Loucy (cell line): ENCODE data around the gene TSPAN13.

Experiments used
- H2AFZ ChIP-seq: fragments of 200-600 bp; sonication (generic); 2 replicates; pipeline ENCODE4 v1.6.0; 2016; ENCODE audit warnings: antibody characterized with exemption, mild to moderate bottlenecking, low read length, moderate library complexity
- H3F3A ChIP-seq: fragments of 200-600 bp; 2 replicates; pipeline ENCODE4 v1.6.0; 2016; ENCODE audit warnings: antibody characterized with exemption, low read depth, mild to moderate bottlenecking
- H3K27me3 ChIP-seq: fragments of 200-600 bp; sonication (generic); 2 replicates; pipeline ENCODE4 v1.6.1; 2014; ENCODE audit warnings: low read length, mild to moderate bottlenecking; ENCODE audit not compliant: insufficient read depth, poor library complexity, severe bottlenecking
- H3K36me3 ChIP-seq: fragments of 200-600 bp; sonication (generic); 2 replicates; pipeline ENCODE4 v1.6.1; 2016; ENCODE audit warnings: low read length; ENCODE audit not compliant: insufficient read depth
- H3K4me1 ChIP-seq: fragments of 200-600 bp; sonication (generic); 2 replicates; pipeline ENCODE4 v1.5.1; 2014; ENCODE audit warnings: low read length, mild to moderate bottlenecking; ENCODE audit not compliant: insufficient read depth, poor library complexity, severe bottlenecking
- H3K4me2 ChIP-seq: fragments of 200-600 bp; sonication (generic); 2 replicates; pipeline ENCODE4 v1.6.0; 2014; ENCODE audit warnings: antibody characterized with exemption, low read length, low read depth, mild to moderate bottlenecking; ENCODE audit not compliant: poor library complexity, severe bottlenecking
- H3K4me3 ChIP-seq: fragments of 200-600 bp; sonication (generic); 2 replicates; pipeline ENCODE4 v1.5.1; 2014; ENCODE audit warnings: low read length, mild to moderate bottlenecking, mixed read lengths; ENCODE audit not compliant: poor library complexity, severe bottlenecking
- H3K79me2 ChIP-seq: fragments of 200-600 bp; sonication (generic); 2 replicates; pipeline ENCODE4 v1.6.1; 2014; ENCODE audit warnings: low read length; ENCODE audit not compliant: insufficient read depth
- H3K9ac ChIP-seq: fragments of 200-600 bp; sonication (generic); 2 replicates; pipeline ENCODE4 v1.6.0; 2014; ENCODE audit warnings: mild to moderate bottlenecking, low read depth, low read length, moderate library complexity; ENCODE audit not compliant: poor library complexity, severe bottlenecking
- H3K9me2 ChIP-seq: fragments of 200-600 bp; sonication (generic); replicated peaks from 2 replicates; pipeline ENCODE4 v1.6.1; 2016; ENCODE audit warnings: low read depth, low read length, mixed read lengths
- H3K9me3 ChIP-seq: fragments of 200-600 bp; sonication (generic); 2 replicates; pipeline ENCODE4 v1.6.1; 2014; ENCODE audit warnings: mild to moderate bottlenecking, antibody characterized with exemption, low read length, low read depth; ENCODE audit not compliant: insufficient read depth
- H4K20me1 ChIP-seq: fragments of 200-600 bp; sonication (generic); 2 replicates; pipeline ENCODE4 v1.6.0; 2014; ENCODE audit warnings: antibody characterized with exemption, low read length, mild to moderate bottlenecking; ENCODE audit not compliant: insufficient read depth, poor library complexity, severe bottlenecking
- CTCF ChIP-seq: fragments of 200-600 bp; sonication (generic); conservative IDR thresholded peaks from 2 replicates; pipeline ENCODE4 v1.5.1; 2014; ENCODE audit warnings: mild to moderate bottlenecking, antibody characterized with exemption, low read length
- EZH2phosphoT487 ChIP-seq: fragments of 200-600 bp; IDR thresholded peaks from 2 replicates; pipeline ENCODE4 v1.6.1; 2018; ENCODE audit warnings: antibody characterized with exemption, mild to moderate bottlenecking, moderate library complexity, borderline replicate concordance

TSPAN13 gene

GRCh38 chr7:16730937-16731336 lies 22.6 kb upstream of the TSPAN13 start:
- Histone ChIP-seq H3K4me3 (no peak overlapping the region), H3K9ac (no peak overlapping the region), H2AFZ (no peak overlapping the region), H4K20me1 (no peaks in the 10 kb centered on the region), H3K9me2 (no peaks in the 10 kb centered on the region), H3K36me3 (no peaks in the 10 kb centered on the region), H3K4me1 (peaks cover 4% of the 10 kb centered on the region), H3K27me3 (no peaks in the 10 kb centered on the region), H3K4me2 (no peak overlapping the region), H3K79me2 (no peaks in the 10 kb centered on the region), H3K9me3 (no peaks in the 10 kb centered on the region), H3F3A (no peaks in the 10 kb centered on the region)
- TF ChIP-seq EZH2phosphoT487 (no peak), CTCF (no peak)

DNA sequence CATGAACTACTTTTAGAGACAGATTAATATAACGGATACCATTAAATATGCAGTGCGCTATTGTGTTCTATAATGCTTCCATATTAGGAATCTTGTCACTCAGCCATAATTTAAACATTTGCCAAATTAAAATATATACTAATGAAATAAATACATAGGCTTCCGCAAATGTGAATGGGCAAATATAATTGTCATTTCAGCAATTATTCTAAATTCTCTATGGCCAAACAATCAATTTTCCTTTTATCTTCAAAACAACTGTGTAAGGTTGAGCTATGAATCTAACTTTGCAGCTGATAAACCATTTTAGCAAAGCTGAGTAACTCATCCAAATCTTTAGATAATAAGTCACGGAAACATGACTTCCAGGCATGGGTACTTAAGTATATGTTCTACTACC lies 20.7 kb upstream of the TSPAN13 start:
- Histone ChIP-seq H3F3A (no peaks in the 10 kb centered on the region), H4K20me1 (no peaks in the 10 kb centered on the region), H3K4me2 (no peak overlapping the region), H3K27me3 (no peaks in the 10 kb centered on the region), H3K9me2 (no peaks in the 10 kb centered on the region), H3K4me3 (no peak overlapping the region), H3K36me3 (no peaks in the 10 kb centered on the region), H3K79me2 (no peaks in the 10 kb centered on the region), H3K9ac (no peak overlapping the region), H2AFZ (no peak overlapping the region), H3K9me3 (no peaks in the 10 kb centered on the region), H3K4me1 (peaks cover 4% of the 10 kb centered on the region)
- TF ChIP-seq CTCF = no peak
- no peak for TF ChIP-seq EZH2phosphoT487

DNA sequence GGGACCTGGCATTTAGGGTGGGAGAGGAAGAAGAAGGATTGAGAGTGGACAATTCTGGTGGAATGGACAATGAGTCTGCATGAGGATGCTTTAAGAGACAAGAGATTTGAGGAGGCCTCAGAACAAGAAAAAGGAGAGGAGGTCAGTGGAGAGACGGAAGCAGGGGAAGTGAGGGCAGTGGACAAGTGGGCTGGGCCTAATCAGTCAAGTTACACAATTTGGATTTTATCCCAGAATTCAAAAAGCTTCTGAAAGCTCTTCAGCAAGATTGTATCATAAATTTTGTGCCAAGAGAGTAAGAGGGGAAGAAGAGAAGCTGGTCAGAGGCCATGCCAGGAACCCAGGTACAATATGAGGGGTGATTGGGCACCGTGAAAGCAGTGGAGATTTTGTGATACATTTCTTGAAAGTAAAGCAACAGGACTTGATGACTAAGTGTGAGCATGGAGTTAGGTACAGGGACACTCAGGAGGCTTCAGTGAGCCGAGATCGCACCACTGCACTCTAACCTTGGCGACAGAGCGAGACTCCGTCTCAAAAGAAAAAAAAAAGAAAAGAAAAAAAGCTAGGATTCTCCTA lies 19.3 kb upstream of the TSPAN13 start:
- no peaks in the 10 kb centered on the region for H3F3A ChIP-seq
- H3K9me3 ChIP-seq = no peaks in the 10 kb centered on the region

More for the DNA sequence above, 19.3 kb upstream of the TSPAN13 start:
- Histone ChIP-seq H3K9me2 (no peaks in the 10 kb centered on the region), H3K4me2 (no peak overlapping the region), H4K20me1 (no peaks in the 10 kb centered on the region), H3K79me2 (no peaks in the 10 kb centered on the region), H2AFZ (peak overlapping the region; percentile 8; the same call in 1 of the 2 replicates), H3K27me3 (no peaks in the 10 kb centered on the region), H3K9ac (no peak overlapping the region), H3K36me3 (no peaks in the 10 kb centered on the region), H3K4me3 (no peak overlapping the region), H3K4me1 (peaks cover 4% of the 10 kb centered on the region)
- no peak for TF ChIP-seq CTCF
- TF ChIP-seq EZH2phosphoT487 = no peak
